Measurements from ENCODE around the gene INO80C.

INO80C gene

DNA sequence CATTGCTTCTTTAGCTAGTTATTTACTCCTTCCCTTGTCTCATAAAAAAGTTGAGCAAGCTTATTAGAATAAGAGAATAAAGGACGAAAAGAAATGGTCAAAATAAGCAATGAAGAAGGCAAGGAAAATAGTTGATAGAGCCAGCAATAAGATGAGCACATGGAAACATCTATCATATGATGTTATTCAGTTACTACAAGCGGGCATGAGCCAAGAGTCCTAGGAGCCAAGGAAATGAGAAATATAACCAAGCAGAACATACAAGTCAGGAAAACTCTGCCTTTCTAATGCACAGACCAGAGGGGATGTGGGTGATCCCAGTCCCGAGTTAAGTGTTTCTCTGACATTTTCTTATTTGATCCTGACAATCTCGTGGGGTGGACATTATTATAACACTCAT, 33.9 kb downstream of the INO80C start:
- no peak overlapping the region for H3K4me3 ChIP-seq (ENCODE audit: low read length)
- DNase-seq (ENCODE audit: low read depth), result no peak
- TF ChIP-seq, protein P1, sequence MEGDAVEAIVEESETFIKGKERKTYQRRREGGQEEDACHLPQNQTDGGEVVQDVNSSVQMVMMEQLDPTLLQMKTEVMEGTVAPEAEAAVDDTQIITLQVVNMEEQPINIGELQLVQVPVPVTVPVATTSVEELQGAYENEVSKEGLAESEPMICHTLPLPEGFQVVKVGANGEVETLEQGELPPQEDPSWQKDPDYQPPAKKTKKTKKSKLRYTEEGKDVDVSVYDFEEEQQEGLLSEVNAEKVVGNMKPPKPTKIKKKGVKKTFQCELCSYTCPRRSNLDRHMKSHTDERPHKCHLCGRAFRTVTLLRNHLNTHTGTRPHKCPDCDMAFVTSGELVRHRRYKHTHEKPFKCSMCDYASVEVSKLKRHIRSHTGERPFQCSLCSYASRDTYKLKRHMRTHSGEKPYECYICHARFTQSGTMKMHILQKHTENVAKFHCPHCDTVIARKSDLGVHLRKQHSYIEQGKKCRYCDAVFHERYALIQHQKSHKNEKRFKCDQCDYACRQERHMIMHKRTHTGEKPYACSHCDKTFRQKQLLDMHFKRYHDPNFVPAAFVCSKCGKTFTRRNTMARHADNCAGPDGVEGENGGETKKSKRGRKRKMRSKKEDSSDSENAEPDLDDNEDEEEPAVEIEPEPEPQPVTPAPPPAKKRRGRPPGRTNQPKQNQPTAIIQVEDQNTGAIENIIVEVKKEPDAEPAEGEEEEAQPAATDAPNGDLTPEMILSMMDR (IDR thresholded peaks at IDR 0.05; ENCODE audit: insufficient read depth, low read depth, low read length, missing control alignments), result no peak

DNA sequence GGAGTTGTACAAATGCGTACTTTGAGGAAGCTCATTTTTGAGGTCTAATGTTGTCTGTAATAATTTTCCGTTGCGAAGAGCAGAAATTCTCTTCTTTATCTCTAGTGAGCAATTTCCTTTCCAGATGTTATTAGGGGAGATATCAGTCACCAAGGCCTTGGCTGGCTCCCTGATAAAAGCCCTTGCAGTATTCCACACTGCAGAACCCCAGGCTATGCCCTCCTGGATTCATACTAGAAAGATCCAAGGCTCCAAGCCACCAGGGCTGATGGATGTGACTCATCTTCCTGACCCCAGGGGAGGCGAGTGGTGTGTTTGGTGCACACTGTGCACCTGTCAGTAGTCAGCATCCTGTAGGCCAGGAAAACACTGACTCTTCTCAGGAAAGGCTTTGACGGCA, 34.7 kb downstream of the INO80C start:
- no peak for DNase-seq (ENCODE audit: low read depth)
- TF ChIP-seq, protein P1 (IDR thresholded peaks at IDR 0.05; ENCODE audit: insufficient read depth, low read depth, low read length, missing control alignments), result no peak
- no peak overlapping the region for H3K4me3 ChIP-seq (ENCODE audit: low read length)

DNA sequence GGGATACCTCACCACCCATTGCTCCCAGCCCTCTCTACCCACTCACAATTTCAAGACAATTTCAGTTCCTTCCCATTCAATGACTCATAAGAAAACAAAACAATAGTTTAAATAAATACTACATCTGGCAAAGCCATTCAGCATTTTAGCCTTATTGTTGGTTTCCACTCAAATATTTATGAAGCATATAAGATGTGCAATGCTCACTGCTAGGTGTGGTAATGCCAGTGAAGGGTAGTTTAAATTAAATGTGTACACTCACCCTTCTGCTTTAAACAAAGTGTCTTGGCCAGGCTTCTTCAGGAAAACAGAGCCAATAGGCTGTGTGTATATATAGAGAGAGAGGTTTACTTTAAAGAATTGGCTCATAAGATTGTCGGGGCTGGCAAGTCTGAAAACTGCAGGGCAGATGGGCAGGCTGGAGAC, 37.0 kb downstream of the INO80C start:
- peak; percentile 56 for DNase-seq (ENCODE audit: low read depth)
- TF ChIP-seq, protein P1 (IDR thresholded peaks at IDR 0.05; ENCODE audit: insufficient read depth, low read depth, low read length, missing control alignments), result no peak
- no peak overlapping the region for H3K4me3 ChIP-seq (ENCODE audit: low read length)

DNA sequence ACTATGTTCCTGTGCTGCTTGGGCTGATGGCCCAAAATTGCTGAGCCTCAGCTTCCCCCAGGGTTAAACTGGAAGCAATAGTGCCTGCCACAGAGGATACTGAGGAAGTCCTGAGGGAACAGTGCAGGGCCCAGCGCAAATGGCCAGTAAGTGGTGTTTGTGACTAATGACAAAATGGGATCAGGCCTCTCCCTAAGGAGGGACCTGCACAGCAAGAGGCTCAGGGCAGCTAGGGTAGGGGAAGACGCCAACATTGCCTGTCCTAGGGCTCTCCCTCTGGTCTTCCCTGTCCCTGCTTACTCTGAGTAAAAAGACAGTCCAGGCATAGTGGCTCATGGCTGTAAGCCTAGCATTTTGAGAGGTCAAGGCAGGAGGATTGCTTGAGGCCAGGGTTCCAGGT, 37.8 kb downstream of the INO80C start:
- TF ChIP-seq, protein P1 (IDR thresholded peaks at IDR 0.05; ENCODE audit: insufficient read depth, low read depth, low read length, missing control alignments), result no peak
- H3K4me3 ChIP-seq (ENCODE audit: low read length), result no peak overlapping the region
- DNase-seq (ENCODE audit: low read depth), result no peak

DNA sequence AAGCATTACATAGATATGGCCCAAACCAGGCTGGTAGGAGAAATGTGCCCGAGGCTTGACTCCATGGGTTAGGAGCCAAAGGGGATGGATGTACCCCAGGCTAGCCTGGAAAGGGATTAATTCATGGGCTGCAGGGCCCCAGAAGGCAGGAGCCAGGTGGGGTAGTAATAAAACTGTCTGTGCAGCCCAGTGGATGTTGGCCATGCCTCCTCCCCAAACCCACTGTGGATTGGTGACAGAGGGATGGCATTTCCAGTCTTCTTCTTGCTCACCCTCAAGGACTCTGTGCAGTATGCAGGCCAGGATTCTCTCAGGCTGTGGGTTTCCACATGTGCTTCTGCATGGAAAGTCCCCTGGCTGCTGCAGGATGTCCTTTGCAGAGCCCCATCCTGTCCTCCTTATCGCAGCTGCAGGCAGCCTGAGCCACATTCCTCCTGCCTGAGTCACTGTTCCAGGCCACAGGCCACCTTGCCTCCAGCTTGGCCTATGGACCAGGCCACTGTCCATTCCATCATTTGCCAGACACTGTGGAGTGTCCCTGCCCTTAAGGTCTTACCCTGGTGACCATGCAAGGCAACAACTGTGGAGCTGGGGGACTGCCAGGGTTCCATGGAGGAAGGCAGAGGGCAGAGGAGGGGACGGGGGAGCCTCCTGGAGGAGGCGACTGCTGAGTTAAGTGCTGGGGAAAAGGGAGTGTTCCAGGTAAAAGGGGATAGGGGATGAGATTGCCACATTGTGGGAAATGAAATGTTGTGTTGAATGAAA, 38.9 kb downstream of the INO80C start:
- peak; percentile 56 for DNase-seq (ENCODE audit: low read depth)
- no peak overlapping the region for H3K4me3 ChIP-seq (ENCODE audit: low read length)
- TF ChIP-seq, protein P1 (IDR thresholded peaks at IDR 0.05; ENCODE audit: insufficient read depth, low read depth, low read length, missing control alignments), result no peak

DNA sequence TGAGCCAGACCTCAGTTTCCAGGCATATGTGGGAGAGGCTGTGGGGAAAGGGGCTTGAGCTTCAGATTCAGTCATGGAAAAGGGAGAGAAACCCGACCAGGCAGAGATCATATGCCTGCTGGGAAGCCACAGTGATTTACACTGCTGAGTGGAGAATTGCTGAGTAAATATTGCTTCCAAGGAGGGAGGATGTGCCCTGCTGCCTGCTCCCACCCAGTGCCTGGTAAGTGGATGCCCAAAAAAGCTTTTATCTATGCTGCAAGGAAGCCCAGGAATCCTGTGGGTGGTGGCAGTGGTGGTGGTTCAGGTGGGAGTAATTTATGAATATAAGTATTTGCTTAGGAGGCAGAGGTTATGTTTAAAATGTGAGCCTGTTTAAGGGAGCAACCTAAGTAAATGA, 39.5 kb downstream of the INO80C start:
- DNase-seq (ENCODE audit: low read depth), result no peak
- TF ChIP-seq, protein P1 (IDR thresholded peaks at IDR 0.05; ENCODE audit: insufficient read depth, low read depth, low read length, missing control alignments), result no peak
- H3K4me3 ChIP-seq (ENCODE audit: low read length), result no peak overlapping the region

All from epithelial cell of esophagus (primary cell).